A549 (cell line): ENCODE measurements around the gene AFAP1L2. TPM values are rescaled to one million over a fixed set of nuclear protein-coding genes. Genes with fewer than 3 reads are reported as not detected.
A peak's percentile ranks its signal among the peaks of the same experiment; 100 is the strongest.

Experiments
- ATAC-seq, 2 experiments: fragments of 200-7000 bp in 1 of 2; fragments of >200 bp in 1 of 2; cut with Nextera tagmentation in 1 of 2; cut with Tn5 transposase in 1 of 2; 3 replicates each; pipeline versions ENCODE4 v1.8.0 to v1.9.1; 2018 to 2020; ENCODE audit warnings: mild to moderate bottlenecking in 1 of 2, moderate library complexity in 1 of 2
- CTCF ChIA-PET: fragments of 300-600 bp; sonication (Branson Sonifier 250); formaldehyde crosslinking; extraction: SDS; loops from one replicate; lab custom pipeline; 2021; ENCODE audit warnings: antibody characterized with exemption, inconsistent platforms; lab: Yijun Ruan, JAX
- POLR2A ChIA-PET: fragments of 350-600 bp; formaldehyde crosslinking; extraction: SDS; loops from one replicate; lab custom pipeline; 2021; ENCODE audit warnings: antibody characterized with exemption, inconsistent platforms; lab: Yijun Ruan, JAX
- DNase-seq, 2 experiments: peaks; one replicate each; pipeline versions ENCODE4 v3.0.0 to v3.0.0-alpha.2; 2011 to 2016; ENCODE audit warnings: low read depth in 1 of 2, low spot score in 1 of 2
- FAIRE-seq: peaks from 2 replicates; lab custom pipeline; 2011; peaks lifted over from hg19 to GRCh38; lab: Jason Lieb, UNC
- H3K27ac ChIP-seq, 2 experiments: fragments of >200 bp; sonication (Bioruptor Twin); formaldehyde crosslinking; 3 replicates each; pipeline ENCODE4 v1.5.1; 2016 to 2017
- H3K4me1 ChIP-seq: fragments of >200 bp; sonication (Bioruptor Twin); formaldehyde crosslinking; 3 replicates; pipeline ENCODE4 v1.6.1; 2016
- H3K4me2 ChIP-seq: fragments of >200 bp; sonication (Bioruptor Twin); formaldehyde crosslinking; 3 replicates; pipeline ENCODE4 v1.6.1; 2016
- H3K4me3 ChIP-seq: fragments of >200 bp; sonication (Bioruptor Twin); formaldehyde crosslinking; 3 replicates; pipeline ENCODE4 v1.5.1; 2016
- H3K9me3 ChIP-seq: fragments of >200 bp; sonication (Bioruptor Twin); formaldehyde crosslinking; 3 replicates; pipeline ENCODE4 v1.6.1; 2016
- CHD2 ChIP-seq: fragments of 150-350 bp; IDR thresholded peaks from 2 replicates; pipeline ENCODE4 v1.6.1; 2014; ENCODE audit warnings: low read length; ENCODE audit not compliant: partially characterized antibody
- CTCF ChIP-seq: fragments of >200 bp; sonication (Bioruptor Twin); formaldehyde crosslinking; IDR thresholded peaks from 3 replicates; pipeline ENCODE4 v1.5.1; 2016
- EHF ChIP-seq: fragments of 250-450 bp; sonication (Bioruptor Pico); IDR thresholded peaks from 2 replicates; pipeline ENCODE4 v1.5.0; 2020; ENCODE audit warnings: mild to moderate bottlenecking
- GATA3 ChIP-seq: IDR thresholded peaks from 2 replicates; pipeline ENCODE4 v1.6.1; 2012; ENCODE audit warnings: borderline replicate concordance
- HOXA7 ChIP-seq: fragments of 250-450 bp; sonication (Bioruptor Pico); IDR thresholded peaks from 2 replicates; pipeline ENCODE4 v1.5.0; 2020; ENCODE audit warnings: mild to moderate bottlenecking, moderate library complexity
- KDM1A ChIP-seq: fragments of 200-600 bp; sonication (generic); IDR thresholded peaks from 2 replicates; pipeline ENCODE4 v1.6.1; 2016; ENCODE audit warnings: low read depth, mild to moderate bottlenecking
- KDM5A ChIP-seq: fragments of 200-600 bp; sonication (generic); IDR thresholded peaks from 2 replicates; pipeline ENCODE4 v1.6.1; 2016; ENCODE audit warnings: antibody characterized with exemption, mild to moderate bottlenecking
- MAFK ChIP-seq: fragments of 450-650 bp; IDR thresholded peaks from 2 replicates; pipeline ENCODE4 v1.6.1; 2014; ENCODE audit not compliant: partially characterized antibody
- MYC ChIP-seq: IDR thresholded peaks from 2 replicates; pipeline ENCODE4 v1.6.1; 2012; ENCODE audit warnings: mild to moderate bottlenecking, inconsistent platforms, low read length, improper control_type of control experiment, borderline replicate concordance
- NPAS2 ChIP-seq: fragments of 250-450 bp; sonication (Bioruptor Pico); IDR thresholded peaks from 2 replicates; pipeline ENCODE4 v1.8.0; 2022; ENCODE audit warnings: mild to moderate bottlenecking, moderate library complexity, borderline replicate concordance
- NR3C1 ChIP-seq: fragments of >200 bp; sonication (Bioruptor Twin); formaldehyde crosslinking; IDR thresholded peaks from 3 replicates; pipeline ENCODE4 v1.6.1; 2017
- PBX3 ChIP-seq: IDR thresholded peaks from 2 replicates; pipeline ENCODE4 v1.6.1; 2012
- POLR2AphosphoS2 ChIP-seq: conservative IDR thresholded peaks from 2 replicates; pipeline ENCODE4 v1.6.1; 2012; ENCODE audit warnings: low read length, improper control_type of control experiment, inconsistent platforms
- USF2 ChIP-seq: fragments of 450-650 bp; IDR thresholded peaks from 2 replicates; pipeline ENCODE4 v1.6.1; 2014; ENCODE audit warnings: antibody characterized with exemption
- ZFP36 ChIP-seq: fragments of 450-650 bp; IDR thresholded peaks from 2 replicates; pipeline ENCODE4 v1.6.1; 2014; ENCODE audit warnings: borderline replicate concordance; ENCODE audit not compliant: partially characterized antibody
- WGBS: methylation state at CpG from one replicate; pipeline ENCODE4 v1.1.6; 2017; ENCODE audit errors: missing lambda C conversion rate; 5-methylcytosine and 5-hydroxymethylcytosine counted together
- polyA plus RNA-seq, 4 experiments: library from polyadenylated mRNA; depleted of rRNA in 3 of 4; stranded (reverse); fragments of >200 nt; fragmentation: RNase III in 1 of 4; extraction: RNeasy Plus Mini Kit Qiagen cat#74134 plus additional on column Dnase treatment in 1 of 4; gene quantifications; 2 replicates in 3 of 4; 3 replicates in 1 of 4; pipeline ENCODE4 v1.2.3, GENCODE V29; 2011 to 2017
- TF ChIP-seq, protein P1 (sequence below): fragments of 250-450 bp; sonication (Bioruptor Pico); IDR thresholded peaks from 2 replicates; pipeline ENCODE4 v1.5.0; 2020; ENCODE audit warnings: low read depth, mild to moderate bottlenecking, moderate library complexity
- TF ChIP-seq, protein P2 (sequence below): fragments of 200-600 bp; sonication (generic); IDR thresholded peaks from 2 replicates; pipeline ENCODE4 v1.6.1; 2016; ENCODE audit warnings: antibody characterized with exemption, mild to moderate bottlenecking, moderate library complexity

AFAP1L2 gene
- polyA plus RNA-seq, 2 of the 4 experiments (the other 2 are of a cell fraction) = 19.6 to 27.3 TPM

DNA sequence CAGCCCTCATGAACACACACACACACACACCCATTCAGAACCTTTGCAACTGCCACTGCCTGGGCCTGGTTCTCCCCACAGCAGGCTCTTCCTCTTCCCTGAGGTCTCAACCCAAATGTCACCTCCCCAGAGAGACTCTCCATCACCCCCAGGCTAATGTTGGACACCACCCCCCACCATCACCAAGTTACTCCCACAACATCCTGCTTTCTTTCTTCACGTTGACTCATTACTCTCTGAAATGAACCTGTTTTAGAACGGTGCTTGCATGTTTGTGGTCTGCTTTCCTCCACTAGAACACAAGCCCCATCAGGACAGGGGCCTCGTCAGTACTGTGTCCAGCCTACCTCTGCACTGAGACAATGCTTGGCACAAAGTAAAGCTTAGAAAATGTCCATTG lies 16.0 kb downstream of the AFAP1L2 start:
- Histone ChIP-seq H3K9me3 (no peaks in the 10 kb centered on the region), H3K4me2 (peak overlapping the region; percentile 57), H3K4me1 (peaks cover 53% of the 10 kb centered on the region), H3K4me3 (no peak overlapping the region), H3K27ac (peak overlapping the region; percentile 39 to 75; a peak in 4 of 6 replicates)
- DNase-seq = no peak
- WGBS = 45% methylated on average over 3 of the region's 3 CpGs
- FAIRE-seq = no peak
- ATAC-seq = no peak
- ChIA-PET CTCF (interaction anchor here (1.0 to 7.8 kb wide), 8 partner anchors 13 to 97 kb away, joined by 3 to 43 read pairs (median 4); partner anchors contain the start of gene AFAP1L2), POLR2A (no interaction called here)
- no peak for TF ChIP-seq HOXA7 (CRISPR knock-in tag)
- TF ChIP-seq, protein P1, sequence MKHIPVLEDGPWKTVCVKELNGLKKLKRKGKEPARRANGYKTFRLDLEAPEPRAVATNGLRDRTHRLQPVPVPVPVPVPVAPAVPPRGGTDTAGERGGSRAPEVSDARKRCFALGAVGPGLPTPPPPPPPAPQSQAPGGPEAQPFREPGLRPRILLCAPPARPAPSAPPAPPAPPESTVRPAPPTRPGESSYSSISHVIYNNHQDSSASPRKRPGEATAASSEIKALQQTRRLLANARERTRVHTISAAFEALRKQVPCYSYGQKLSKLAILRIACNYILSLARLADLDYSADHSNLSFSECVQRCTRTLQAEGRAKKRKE (CRISPR knock-in tag) = no peak
- TF ChIP-seq ZFP36 = no peak
- no peak for TF ChIP-seq MAFK
- no peak for TF ChIP-seq PBX3
- no peak for TF ChIP-seq KDM1A
- no peak for TF ChIP-seq MYC
- TF ChIP-seq CTCF = no peak
- TF ChIP-seq, protein P2, sequence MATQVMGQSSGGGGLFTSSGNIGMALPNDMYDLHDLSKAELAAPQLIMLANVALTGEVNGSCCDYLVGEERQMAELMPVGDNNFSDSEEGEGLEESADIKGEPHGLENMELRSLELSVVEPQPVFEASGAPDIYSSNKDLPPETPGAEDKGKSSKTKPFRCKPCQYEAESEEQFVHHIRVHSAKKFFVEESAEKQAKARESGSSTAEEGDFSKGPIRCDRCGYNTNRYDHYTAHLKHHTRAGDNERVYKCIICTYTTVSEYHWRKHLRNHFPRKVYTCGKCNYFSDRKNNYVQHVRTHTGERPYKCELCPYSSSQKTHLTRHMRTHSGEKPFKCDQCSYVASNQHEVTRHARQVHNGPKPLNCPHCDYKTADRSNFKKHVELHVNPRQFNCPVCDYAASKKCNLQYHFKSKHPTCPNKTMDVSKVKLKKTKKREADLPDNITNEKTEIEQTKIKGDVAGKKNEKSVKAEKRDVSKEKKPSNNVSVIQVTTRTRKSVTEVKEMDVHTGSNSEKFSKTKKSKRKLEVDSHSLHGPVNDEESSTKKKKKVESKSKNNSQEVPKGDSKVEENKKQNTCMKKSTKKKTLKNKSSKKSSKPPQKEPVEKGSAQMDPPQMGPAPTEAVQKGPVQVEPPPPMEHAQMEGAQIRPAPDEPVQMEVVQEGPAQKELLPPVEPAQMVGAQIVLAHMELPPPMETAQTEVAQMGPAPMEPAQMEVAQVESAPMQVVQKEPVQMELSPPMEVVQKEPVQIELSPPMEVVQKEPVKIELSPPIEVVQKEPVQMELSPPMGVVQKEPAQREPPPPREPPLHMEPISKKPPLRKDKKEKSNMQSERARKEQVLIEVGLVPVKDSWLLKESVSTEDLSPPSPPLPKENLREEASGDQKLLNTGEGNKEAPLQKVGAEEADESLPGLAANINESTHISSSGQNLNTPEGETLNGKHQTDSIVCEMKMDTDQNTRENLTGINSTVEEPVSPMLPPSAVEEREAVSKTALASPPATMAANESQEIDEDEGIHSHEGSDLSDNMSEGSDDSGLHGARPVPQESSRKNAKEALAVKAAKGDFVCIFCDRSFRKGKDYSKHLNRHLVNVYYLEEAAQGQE = no peak
- TF ChIP-seq NR3C1 = no peak
- no peak for TF ChIP-seq KDM5A
- no peak for TF ChIP-seq NPAS2 (CRISPR knock-in tag)
- no peak for TF ChIP-seq USF2
- no peak for TF ChIP-seq EHF (CRISPR knock-in tag)
- no peak for TF ChIP-seq GATA3
- no peak for TF ChIP-seq CHD2

- 72% methylated on average over 4 of the region's 4 CpGs for WGBS
- FAIRE-seq = no peak
- CTCF ChIA-PET = interaction anchor here (0.8 to 7.8 kb wide), 11 partner anchors 9 to 96 kb away, joined by 3 to 43 read pairs (median 3); partner anchors contain the start of gene AFAP1L2
- ATAC-seq = no peak
- H3K4me1 ChIP-seq = peaks cover 49% of the 10 kb centered on the region
- no peak overlapping the region for H3K4me3 ChIP-seq
- no peaks in the 10 kb centered on the region for H3K9me3 ChIP-seq
- no peak for DNase-seq
- peak overlapping the region in 1 of 2 experiments; percentile 75; a peak in 2 of 6 replicates for H3K27ac ChIP-seq
- POLR2A ChIA-PET = no interaction called here
- no peak overlapping the region; the same call in 2 of the 3 replicates for H3K4me2 ChIP-seq
- no peak for TF ChIP-seq USF2
- TF ChIP-seq POLR2AphosphoS2 = no peak
Measured at GRCh38 chr10:114387784-114388183, 16.5 kb downstream of the AFAP1L2 start.
